Peyer's patch (tissue), 4 donors: ENCODE results near the gene SAFB.

ENCODE experiments used
- POLR2A ChIP-seq, 2 donors: fragments of 450-650 bp; IDR thresholded peaks; one replicate each; pipeline ENCODE4 v1.5.1; 2017; ENCODE audit warnings: antibody characterized with exemption in 2 of 2, mild to moderate bottlenecking in 2 of 2, moderate library complexity in 2 of 2
- TF ChIP-seq, protein P1 (sequence below), 6 experiments: fragments of 450-650 bp in 4 of 6; fragments of 200-600 bp in 2 of 6; sonication (generic) in 1 of 6; IDR thresholded peaks; one replicate each; pipeline ENCODE4 v1.5.1; 2017 to 2019; ENCODE audit warnings: antibody characterized with exemption in 6 of 6, mild to moderate bottlenecking in 3 of 6, moderate library complexity in 1 of 6

DNA sequence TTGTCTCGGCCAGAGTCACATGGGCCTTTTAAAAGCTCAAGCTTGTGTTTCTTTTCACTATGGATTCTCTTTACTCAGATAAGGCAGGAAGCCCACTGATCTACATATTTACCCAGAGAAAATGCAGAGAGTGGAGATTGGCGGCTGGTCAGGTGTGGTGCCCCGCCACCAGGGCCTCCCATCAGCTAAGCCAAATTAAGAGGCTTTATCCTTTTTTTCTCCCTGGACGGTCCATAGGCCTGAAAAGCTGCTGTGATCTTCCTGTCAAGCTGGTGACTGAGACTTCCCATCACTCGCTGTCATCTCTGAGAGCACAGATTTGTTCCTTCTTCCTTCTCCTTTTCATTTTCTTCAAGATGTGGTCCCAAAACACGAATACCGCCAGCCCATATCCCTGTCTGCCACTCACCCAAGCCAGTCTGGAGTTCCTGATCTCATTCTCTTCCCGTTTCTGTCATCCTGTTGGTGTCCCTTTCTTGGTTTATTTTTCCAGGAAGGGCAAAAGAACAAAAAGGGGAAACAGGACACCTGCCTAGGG, 1.9 kb downstream of the SAFB start:
- TF ChIP-seq, protein P1, sequence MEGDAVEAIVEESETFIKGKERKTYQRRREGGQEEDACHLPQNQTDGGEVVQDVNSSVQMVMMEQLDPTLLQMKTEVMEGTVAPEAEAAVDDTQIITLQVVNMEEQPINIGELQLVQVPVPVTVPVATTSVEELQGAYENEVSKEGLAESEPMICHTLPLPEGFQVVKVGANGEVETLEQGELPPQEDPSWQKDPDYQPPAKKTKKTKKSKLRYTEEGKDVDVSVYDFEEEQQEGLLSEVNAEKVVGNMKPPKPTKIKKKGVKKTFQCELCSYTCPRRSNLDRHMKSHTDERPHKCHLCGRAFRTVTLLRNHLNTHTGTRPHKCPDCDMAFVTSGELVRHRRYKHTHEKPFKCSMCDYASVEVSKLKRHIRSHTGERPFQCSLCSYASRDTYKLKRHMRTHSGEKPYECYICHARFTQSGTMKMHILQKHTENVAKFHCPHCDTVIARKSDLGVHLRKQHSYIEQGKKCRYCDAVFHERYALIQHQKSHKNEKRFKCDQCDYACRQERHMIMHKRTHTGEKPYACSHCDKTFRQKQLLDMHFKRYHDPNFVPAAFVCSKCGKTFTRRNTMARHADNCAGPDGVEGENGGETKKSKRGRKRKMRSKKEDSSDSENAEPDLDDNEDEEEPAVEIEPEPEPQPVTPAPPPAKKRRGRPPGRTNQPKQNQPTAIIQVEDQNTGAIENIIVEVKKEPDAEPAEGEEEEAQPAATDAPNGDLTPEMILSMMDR (IDR thresholded peaks at IDR 0.05) = no peak
- no peak for TF ChIP-seq POLR2A (IDR thresholded peaks at IDR 0.05)
